SH-SY5Y (cell line): ENCODE results near the gene MICAL2.

ENCODE experiments used
- GATA2 ChIP-seq: IDR thresholded peaks from 2 replicates; pipeline ENCODE4 v1.6.1; 2011; ENCODE audit warnings: mild to moderate bottlenecking, low read depth, low read length
- GATA3 ChIP-seq: IDR thresholded peaks from 2 replicates; pipeline ENCODE4 v1.6.1; 2011; ENCODE audit warnings: low read depth, mild to moderate bottlenecking, low read length, moderate library complexity

GRCh38 chr11:12219757-12220156 lies 109.4 kb downstream of the MICAL2 start:
- TF ChIP-seq GATA2 (no peak), GATA3 (no peak)
